Gastroesophageal sphincter (tissue), 3 donors: ENCODE data around the gene CD68.

Experiments used
- CTCF ChIP-seq, 4 experiments: fragments of 200-600 bp in 2 of 4; fragments of 450-650 bp in 2 of 4; sonication (generic) in 1 of 4; IDR thresholded peaks; one replicate each; pipeline ENCODE4 v1.5.1; 2017 to 2019; ENCODE audit warnings: antibody characterized with exemption in 4 of 4, mild to moderate bottlenecking in 2 of 4, moderate library complexity in 2 of 4
- POLR2A ChIP-seq, 2 donors: fragments of 450-650 bp; IDR thresholded peaks; one replicate each; pipeline ENCODE4 v1.6.1; 2017; ENCODE audit warnings: antibody characterized with exemption in 2 of 2, mild to moderate bottlenecking in 2 of 2, moderate library complexity in 1 of 2
- POLR2AphosphoS5 ChIP-seq: sonication (generic); formaldehyde crosslinking; IDR thresholded peaks from one replicate; pipeline ENCODE4 v1.6.1; 2017; ENCODE audit warnings: antibody characterized with exemption

- TF ChIP-seq POLR2AphosphoS5 = no peak
- no peak for TF ChIP-seq CTCF (IDR thresholded peaks at IDR 0.05)
- peak; percentile 63 to 68 for TF ChIP-seq POLR2A (IDR thresholded peaks at IDR 0.05)
Measured at GRCh38 chr17:7561589-7562207, 17.7 kb upstream of the CD68 start, which contains the start of gene SENP3.
